HG02678 (cell line): Measurements from ENCODE around the gene KDM7A.

Source experiments
- ATAC-seq: cut with Tn5 transposase; IDR thresholded peaks from one replicate; pipeline ENCODE4 v1.9.1; 2021; ENCODE audit warnings: mild to moderate bottlenecking, moderate library complexity; ENCODE audit not compliant: unreplicated experiment

Gene KDM7A, protein sequence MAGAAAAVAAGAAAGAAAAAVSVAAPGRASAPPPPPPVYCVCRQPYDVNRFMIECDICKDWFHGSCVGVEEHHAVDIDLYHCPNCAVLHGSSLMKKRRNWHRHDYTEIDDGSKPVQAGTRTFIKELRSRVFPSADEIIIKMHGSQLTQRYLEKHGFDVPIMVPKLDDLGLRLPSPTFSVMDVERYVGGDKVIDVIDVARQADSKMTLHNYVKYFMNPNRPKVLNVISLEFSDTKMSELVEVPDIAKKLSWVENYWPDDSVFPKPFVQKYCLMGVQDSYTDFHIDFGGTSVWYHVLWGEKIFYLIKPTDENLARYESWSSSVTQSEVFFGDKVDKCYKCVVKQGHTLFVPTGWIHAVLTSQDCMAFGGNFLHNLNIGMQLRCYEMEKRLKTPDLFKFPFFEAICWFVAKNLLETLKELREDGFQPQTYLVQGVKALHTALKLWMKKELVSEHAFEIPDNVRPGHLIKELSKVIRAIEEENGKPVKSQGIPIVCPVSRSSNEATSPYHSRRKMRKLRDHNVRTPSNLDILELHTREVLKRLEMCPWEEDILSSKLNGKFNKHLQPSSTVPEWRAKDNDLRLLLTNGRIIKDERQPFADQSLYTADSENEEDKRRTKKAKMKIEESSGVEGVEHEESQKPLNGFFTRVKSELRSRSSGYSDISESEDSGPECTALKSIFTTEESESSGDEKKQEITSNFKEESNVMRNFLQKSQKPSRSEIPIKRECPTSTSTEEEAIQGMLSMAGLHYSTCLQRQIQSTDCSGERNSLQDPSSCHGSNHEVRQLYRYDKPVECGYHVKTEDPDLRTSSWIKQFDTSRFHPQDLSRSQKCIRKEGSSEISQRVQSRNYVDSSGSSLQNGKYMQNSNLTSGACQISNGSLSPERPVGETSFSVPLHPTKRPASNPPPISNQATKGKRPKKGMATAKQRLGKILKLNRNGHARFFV

GRCh38 chr7:140176811-140177702 lies at the start of gene KDM7A:
TSS of gene KDM7A (minus strand) at chr7:140176983. CDS start at chr7:140176937, 46 bp downstream.
- ATAC-seq, result peak; percentile 69

GRCh38 chr7:140225562-140226249 lies 48.9 kb upstream of the KDM7A start:
- no peak for ATAC-seq

DNA sequence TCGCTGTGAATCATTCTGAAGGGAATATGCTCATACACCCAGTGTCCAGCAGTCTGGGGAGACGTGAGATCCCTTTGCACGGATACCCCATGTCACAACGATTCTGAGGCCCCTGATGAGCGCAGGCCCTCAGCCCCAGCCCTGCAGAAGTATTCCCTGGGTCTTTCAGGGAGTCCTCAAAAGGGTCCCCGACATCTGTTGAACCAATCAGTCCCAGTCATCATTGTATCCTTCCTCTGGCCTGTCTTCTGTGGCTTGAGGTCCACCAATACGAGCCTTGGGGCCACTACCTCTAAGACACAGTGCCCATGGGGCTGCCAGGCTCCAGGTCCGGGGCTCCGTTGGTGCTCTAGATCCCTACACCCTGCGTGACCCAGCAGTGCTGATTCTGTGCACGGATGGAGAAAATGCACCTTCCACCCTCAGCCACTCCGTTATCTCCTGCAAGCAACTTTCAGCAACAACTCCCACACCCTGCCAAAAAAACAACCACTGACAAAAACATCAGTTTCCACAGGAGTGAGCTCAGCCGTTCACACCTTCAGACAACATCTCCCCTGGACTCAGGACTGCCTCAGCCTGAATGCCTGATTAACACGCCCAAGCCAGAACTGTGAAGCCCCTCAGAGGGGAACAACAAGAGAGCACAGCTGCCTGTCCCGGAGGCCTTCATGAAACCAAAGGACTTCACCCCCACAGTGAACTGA lies 46.9 kb upstream of the KDM7A start:
- ATAC-seq, result no peak

DNA sequence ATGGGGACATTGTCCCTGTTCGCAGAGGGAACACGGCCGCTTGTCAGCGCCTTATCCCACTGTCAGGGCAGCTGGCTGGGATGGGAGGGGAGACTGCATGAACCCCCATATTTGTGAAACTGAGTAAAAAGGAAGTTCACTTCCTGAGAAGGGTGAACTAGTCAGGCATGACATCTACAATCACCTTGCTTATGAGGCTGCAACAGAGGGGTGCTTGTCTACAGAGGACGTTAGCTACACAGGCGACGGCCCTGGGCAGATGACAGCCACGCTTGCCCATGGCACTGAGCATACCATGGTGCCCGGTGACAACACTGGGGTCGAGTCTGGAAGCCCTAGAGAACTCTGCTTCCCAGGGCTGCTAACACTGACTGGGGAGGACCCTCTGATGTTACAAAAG lies 46.0 kb upstream of the KDM7A start:
- ATAC-seq, result no peak

- no peak for ATAC-seq
These were observed 43.1 kb upstream of the KDM7A start for GRCh38 chr7:140219672-140220524.

- ATAC-seq, result no peak
These were observed 41.9 kb upstream of the KDM7A start for GRCh38 chr7:140218656-140219055.

GRCh38 chr7:140217750-140218501 lies 41.1 kb upstream of the KDM7A start:
- no peak for ATAC-seq

DNA sequence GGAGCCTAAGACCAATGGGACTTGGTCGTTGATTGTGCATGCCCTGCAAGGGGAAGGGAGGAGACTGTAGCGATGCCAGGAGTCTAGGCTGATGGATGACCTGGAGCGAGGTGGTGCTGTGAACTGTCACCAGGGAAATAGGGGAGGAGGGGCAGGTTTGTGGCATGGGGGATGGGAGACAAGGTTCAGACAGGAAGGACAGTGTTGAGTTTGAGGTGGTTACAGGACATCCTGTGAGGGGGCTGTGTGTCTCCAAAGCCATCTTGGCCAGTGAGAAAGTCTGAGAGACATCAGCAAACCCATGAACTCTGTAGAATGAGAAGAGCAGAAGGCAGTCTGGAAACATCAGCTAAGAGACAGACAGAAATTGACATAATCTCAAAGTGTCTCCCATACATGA lies 38.5 kb upstream of the KDM7A start:
- ATAC-seq, result no peak

- ATAC-seq, result no peak
These were observed 37.4 kb upstream of the KDM7A start for GRCh38 chr7:140214075-140214684.

DNA sequence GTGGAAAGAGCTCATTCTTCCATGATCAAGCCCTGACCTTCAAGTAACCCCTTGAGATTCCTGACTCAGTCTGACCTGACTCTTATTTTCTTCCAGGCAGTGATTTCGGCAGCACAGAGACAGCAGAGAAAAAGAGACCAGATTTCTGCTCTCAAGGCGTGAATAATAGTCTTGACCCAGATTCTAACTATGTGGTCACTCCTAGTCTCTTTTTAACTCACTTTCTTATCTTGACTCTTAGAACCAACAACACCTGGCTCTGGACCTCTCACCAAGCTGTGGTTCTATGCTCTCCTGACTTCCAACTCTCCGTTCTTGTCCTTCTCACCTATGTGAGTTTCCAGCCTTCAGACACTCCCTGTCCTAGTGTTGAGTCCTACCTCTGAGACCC lies 36.9 kb upstream of the KDM7A start:
- no peak for ATAC-seq

GRCh38 chr7:140212100-140212881 lies 35.5 kb upstream of the KDM7A start:
- ATAC-seq, result peak; percentile 55

GRCh38 chr7:140211698-140212097 lies 34.9 kb upstream of the KDM7A start:
- ATAC-seq, result no peak

- ATAC-seq, result peak; percentile 91
These were observed 33.3 kb upstream of the KDM7A start for GRCh38 chr7:140209866-140210609.

GRCh38 chr7:140206616-140207389 lies 30.0 kb upstream of the KDM7A start:
- ATAC-seq, result no peak

DNA sequence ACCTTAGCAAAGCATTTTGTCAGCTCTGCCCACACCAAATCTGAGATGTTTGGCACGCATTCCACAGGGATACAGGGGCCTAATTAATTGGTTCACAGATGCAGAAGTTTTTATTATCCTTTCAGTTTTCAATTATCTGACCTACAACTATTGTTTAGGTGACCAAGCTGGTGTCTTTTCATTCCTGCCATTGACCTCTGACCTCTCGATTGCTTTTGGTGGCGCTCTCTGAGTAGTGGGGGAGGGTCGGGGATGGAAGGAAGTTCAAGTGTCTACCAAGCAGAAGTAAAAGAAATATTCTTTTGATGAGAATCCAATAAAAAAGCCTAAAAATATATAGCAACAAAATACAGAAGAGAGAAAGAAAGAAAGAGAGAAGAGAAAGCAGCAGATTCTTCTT lies 28.8 kb upstream of the KDM7A start:
- no peak for ATAC-seq
